OCI-LY1 (cell line): ENCODE measurements around the gene EPB41L1.
A peak's percentile ranks its signal among the peaks of the same experiment; 100 is the strongest.

Experiments
- H2AFZ ChIP-seq: fragments of 200-600 bp; sonication (generic), shearing (Covaris generic); 2 replicates; pipeline ENCODE4 v1.6.0; 2014; ENCODE audit warnings: antibody characterized with exemption, mild to moderate bottlenecking, low read length
- H3F3A ChIP-seq: fragments of 200-600 bp; sonication (generic), shearing (Covaris generic); 2 replicates; pipeline ENCODE4 v1.6.0; 2014; ENCODE audit warnings: mild to moderate bottlenecking, antibody characterized with exemption, low read length, moderate library complexity; ENCODE audit not compliant: insufficient read depth
- H3K27ac ChIP-seq: fragments of 200-600 bp; sonication (generic); 2 replicates; pipeline ENCODE4 v1.5.1; 2014; ENCODE audit warnings: low read length, mixed run types, mild to moderate bottlenecking, low read depth; ENCODE audit not compliant: poor library complexity, severe bottlenecking
- H3K27me3 ChIP-seq: fragments of 200-600 bp; sonication (generic); 2 replicates; pipeline ENCODE4 v1.6.0; 2014; ENCODE audit warnings: antibody characterized with exemption, mild to moderate bottlenecking, low read length, moderate library complexity; ENCODE audit not compliant: insufficient read depth
- H3K36me3 ChIP-seq: fragments of 200-600 bp; sonication (generic); 2 replicates; pipeline ENCODE4 v1.6.1; 2014; ENCODE audit warnings: mild to moderate bottlenecking, antibody characterized with exemption, low read length, moderate library complexity, mixed read lengths; ENCODE audit not compliant: insufficient read depth
- H3K4me1 ChIP-seq: fragments of 200-600 bp; sonication (generic); 2 replicates; pipeline ENCODE4 v1.5.1; 2014; ENCODE audit warnings: mild to moderate bottlenecking, low read length, moderate library complexity; ENCODE audit not compliant: insufficient read depth, severe bottlenecking
- H3K4me2 ChIP-seq: fragments of 200-600 bp; sonication (generic), shearing (Covaris generic); 2 replicates; pipeline ENCODE4 v1.6.1; 2014; ENCODE audit warnings: low read length
- H3K4me3 ChIP-seq: fragments of 200-600 bp; sonication (generic); 2 replicates; pipeline ENCODE4 v1.5.1; 2014; ENCODE audit warnings: low read length, low read depth, mild to moderate bottlenecking, mixed read lengths; ENCODE audit not compliant: poor library complexity, severe bottlenecking
- H3K79me2 ChIP-seq: fragments of 200-600 bp; shearing (Covaris generic); 2 replicates; pipeline ENCODE4 v1.6.1; 2016; ENCODE audit warnings: mixed run types, low read length, mixed read lengths; ENCODE audit not compliant: insufficient read depth
- H3K9ac ChIP-seq: fragments of 200-600 bp; sonication (generic), shearing (Covaris generic); 2 replicates; pipeline ENCODE4 v1.6.1; 2014; ENCODE audit warnings: mild to moderate bottlenecking, low read length, mixed read lengths
- H3K9me2 ChIP-seq: fragments of 200-600 bp; sonication (generic), shearing (Covaris generic); 2 replicates; pipeline ENCODE4 v1.6.1; 2014; ENCODE audit warnings: low read depth, mild to moderate bottlenecking, low read length, mixed read lengths
- H3K9me3 ChIP-seq: fragments of 200-600 bp; shearing (Covaris generic); 2 replicates; pipeline ENCODE4 v1.6.1; 2014; ENCODE audit warnings: low read length, mixed read lengths
- H4K20me1 ChIP-seq: fragments of 200-600 bp; sonication (generic), shearing (Covaris generic); 2 replicates; pipeline ENCODE4 v1.6.0; 2016; ENCODE audit warnings: mild to moderate bottlenecking, low read length; ENCODE audit not compliant: insufficient read depth
- EZH2 ChIP-seq: fragments of 200-600 bp; sonication (generic), shearing (Covaris generic); IDR thresholded peaks from 2 replicates; pipeline ENCODE4 v1.8.0; 2017; ENCODE audit warnings: borderline replicate concordance, mixed run types, mild to moderate bottlenecking, antibody characterized with exemption, low read length, moderate library complexity, mixed read lengths
- TF ChIP-seq, protein P1 (sequence below): fragments of 200-600 bp; sonication (generic), shearing (Covaris generic); IDR thresholded peaks from 2 replicates; pipeline ENCODE4 v1.5.1; 2017; ENCODE audit warnings: mild to moderate bottlenecking, antibody characterized with exemption, low read length, moderate library complexity, mixed read lengths

EPB41L1 gene

GRCh38 chr20:36197271-36197670, 42.7 kb downstream of the EPB41L1 start:
- Histone ChIP-seq H4K20me1 (no peaks in the 10 kb centered on the region), H3K4me2 (no peak overlapping the region), H3K27ac (no peak overlapping the region), H3K4me3 (no peak overlapping the region), H3K79me2 (no peaks in the 10 kb centered on the region), H3K36me3 (no peaks in the 10 kb centered on the region), H2AFZ (no peak overlapping the region), H3K4me1 (no peaks in the 10 kb centered on the region), H3K9me2 (no peaks in the 10 kb centered on the region), H3K27me3 (0 out of 2 replicates have a peak, but pooled peaks cover 16% of the 10 kb centered on the region), H3F3A (no peaks in the 10 kb centered on the region), H3K9me3 (no peaks in the 10 kb centered on the region), H3K9ac (no peak overlapping the region)
- TF ChIP-seq, protein P1, sequence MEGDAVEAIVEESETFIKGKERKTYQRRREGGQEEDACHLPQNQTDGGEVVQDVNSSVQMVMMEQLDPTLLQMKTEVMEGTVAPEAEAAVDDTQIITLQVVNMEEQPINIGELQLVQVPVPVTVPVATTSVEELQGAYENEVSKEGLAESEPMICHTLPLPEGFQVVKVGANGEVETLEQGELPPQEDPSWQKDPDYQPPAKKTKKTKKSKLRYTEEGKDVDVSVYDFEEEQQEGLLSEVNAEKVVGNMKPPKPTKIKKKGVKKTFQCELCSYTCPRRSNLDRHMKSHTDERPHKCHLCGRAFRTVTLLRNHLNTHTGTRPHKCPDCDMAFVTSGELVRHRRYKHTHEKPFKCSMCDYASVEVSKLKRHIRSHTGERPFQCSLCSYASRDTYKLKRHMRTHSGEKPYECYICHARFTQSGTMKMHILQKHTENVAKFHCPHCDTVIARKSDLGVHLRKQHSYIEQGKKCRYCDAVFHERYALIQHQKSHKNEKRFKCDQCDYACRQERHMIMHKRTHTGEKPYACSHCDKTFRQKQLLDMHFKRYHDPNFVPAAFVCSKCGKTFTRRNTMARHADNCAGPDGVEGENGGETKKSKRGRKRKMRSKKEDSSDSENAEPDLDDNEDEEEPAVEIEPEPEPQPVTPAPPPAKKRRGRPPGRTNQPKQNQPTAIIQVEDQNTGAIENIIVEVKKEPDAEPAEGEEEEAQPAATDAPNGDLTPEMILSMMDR: no peak
- TF ChIP-seq EZH2: no peak

DNA sequence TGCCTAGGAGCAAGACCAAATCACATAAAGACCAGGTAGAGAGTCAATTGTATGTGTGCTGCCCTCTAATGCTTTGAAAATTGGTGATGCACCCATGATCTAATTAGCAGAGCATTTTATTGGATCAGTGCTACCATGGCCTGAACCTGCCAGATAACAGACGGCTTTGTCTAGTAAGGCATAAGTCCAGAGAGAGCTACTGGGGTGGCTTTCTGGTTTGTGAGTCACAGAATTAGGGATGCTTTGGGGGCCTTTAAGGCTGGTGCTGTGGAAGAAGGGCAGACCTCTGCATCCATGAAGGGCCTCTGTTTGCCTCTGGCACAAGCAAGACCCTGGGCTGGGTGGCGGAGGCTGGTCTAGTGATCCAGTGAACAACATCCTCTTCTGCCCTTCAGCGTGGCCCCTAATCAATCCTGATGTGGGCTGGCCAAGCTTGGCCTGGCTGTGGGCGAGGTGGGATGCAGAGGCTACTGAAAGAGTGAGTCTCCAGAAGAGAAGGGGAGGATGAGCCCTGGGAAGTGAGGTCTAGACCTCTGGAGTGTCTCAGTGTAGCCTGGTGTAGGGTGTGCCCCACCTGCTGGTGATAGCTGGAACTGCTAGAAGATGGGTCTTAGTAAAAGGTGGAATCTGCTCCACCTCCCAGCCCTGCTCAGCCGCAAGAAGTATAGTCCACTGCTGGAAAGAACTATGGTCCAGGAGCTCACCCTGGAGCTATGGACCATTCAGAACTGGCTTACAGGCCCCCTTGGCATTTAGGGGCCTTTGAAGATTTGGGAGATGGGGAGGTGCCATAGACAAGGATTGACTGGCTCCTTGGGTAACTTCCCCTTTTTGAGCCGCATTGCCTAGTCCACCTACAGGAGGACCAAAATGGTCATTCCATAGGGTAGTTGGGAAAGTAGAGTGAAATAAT, 45.1 kb downstream of the EPB41L1 start:
- no peak overlapping the region for H3K27ac ChIP-seq

GRCh38 chr20:36200451-36200850, 45.9 kb downstream of the EPB41L1 start:
- Histone ChIP-seq H3K9ac (no peak overlapping the region), H3K4me1 (no peaks in the 10 kb centered on the region), H3K9me3 (no peaks in the 10 kb centered on the region), H3K27ac (no peak overlapping the region), H3K4me2 (no peak overlapping the region), H3K79me2 (no peaks in the 10 kb centered on the region), H3K9me2 (no peaks in the 10 kb centered on the region), H3K4me3 (no peak overlapping the region), H3F3A (no peaks in the 10 kb centered on the region), H2AFZ (no peak overlapping the region), H3K27me3 (0 out of 2 replicates have a peak, but pooled peaks cover 14% of the 10 kb centered on the region), H3K36me3 (no peaks in the 10 kb centered on the region), H4K20me1 (no peaks in the 10 kb centered on the region)
- TF ChIP-seq EZH2: no peak
- TF ChIP-seq, protein P1: no peak

More for the DNA sequence above, 45.1 kb downstream of the EPB41L1 start:
- no peak overlapping the region for H3K4me3 ChIP-seq
- H3K9me2 ChIP-seq: no peaks in the 10 kb centered on the region
- no peak overlapping the region for H3K9ac ChIP-seq
- H3K27me3 ChIP-seq: 0 out of 2 replicates have a peak, but pooled peaks cover 8% of the 10 kb centered on the region
- no peaks in the 10 kb centered on the region for H3K9me3 ChIP-seq
- no peaks in the 10 kb centered on the region for H3K79me2 ChIP-seq
- no peak overlapping the region for H2AFZ ChIP-seq
- H3K4me2 ChIP-seq: no peak overlapping the region
- H3K4me1 ChIP-seq: no peaks in the 10 kb centered on the region
- H3F3A ChIP-seq: no peaks in the 10 kb centered on the region
- no peaks in the 10 kb centered on the region for H4K20me1 ChIP-seq
- TF ChIP-seq EZH2: no peak
- TF ChIP-seq, protein P1: peak; percentile 82
- H3K36me3 ChIP-seq: no peaks in the 10 kb centered on the region
